A673 (cell line): Measurements from ENCODE around the gene ASH1L. TPM values are rescaled to one million over a fixed set of nuclear protein-coding genes. Genes with fewer than 3 reads are reported as not detected.

Experiments used
- BruUV-seq: library from RNA; stranded (reverse); fragments of 400-500 nt; replicated peaks from 2 replicates; lab custom pipeline; 2021; lab: Mats Ljungman, UMichigan
- CTCF ChIA-PET: fragments of 300-600 bp; sonication (Branson Sonifier 250); formaldehyde crosslinking; loops from one replicate; lab custom pipeline; 2022; ENCODE audit warnings: antibody characterized with exemption; lab: Charles Lee
- POLR2A ChIA-PET: fragments of 300-600 bp; sonication (Branson Sonifier 250); formaldehyde crosslinking; loops from one replicate; lab custom pipeline; 2022; ENCODE audit warnings: antibody characterized with exemption; ENCODE audit not compliant: low non-redundant PET; lab: Charles Lee
- DNase-seq: peaks from one replicate; pipeline ENCODE4 v3.0.0-alpha.2; 2015; ENCODE audit warnings: low spot score
- H3K27ac ChIP-seq: fragments of 200-600 bp; sonication (generic); 2 replicates; pipeline ENCODE4 v1.5.1; 2016; ENCODE audit warnings: mixed run types, low read depth, mild to moderate bottlenecking, mixed read lengths, antibody characterized with exemption, low read length; ENCODE audit not compliant: poor library complexity, severe bottlenecking
- H3K27me3 ChIP-seq: fragments of 200-600 bp; sonication (generic); replicated peaks from 2 replicates; pipeline ENCODE4 v1.6.1; 2017; ENCODE audit warnings: mixed run types, low read depth, mild to moderate bottlenecking, mixed read lengths, antibody characterized with exemption, low read length; ENCODE audit not compliant: insufficient read depth, poor library complexity
- H3K36me3 ChIP-seq: fragments of 200-600 bp; sonication (generic); 2 replicates; pipeline ENCODE4 v1.6.1; 2016; ENCODE audit warnings: mixed run types, mild to moderate bottlenecking, mixed read lengths, antibody characterized with exemption, low read length; ENCODE audit not compliant: insufficient read depth, poor library complexity, severe bottlenecking
- H3K4me1 ChIP-seq: fragments of 200-600 bp; sonication (generic); 2 replicates; pipeline ENCODE4 v1.6.1; 2017; ENCODE audit warnings: mixed run types, mild to moderate bottlenecking, mixed read lengths, antibody characterized with exemption, low read length; ENCODE audit not compliant: insufficient read depth, poor library complexity, severe bottlenecking
- H3K4me3 ChIP-seq: fragments of 200-600 bp; sonication (generic); 2 replicates; pipeline ENCODE4 v1.5.1; 2016; ENCODE audit warnings: low read depth, mixed run types, mild to moderate bottlenecking, mixed read lengths, low read length; ENCODE audit not compliant: poor library complexity, severe bottlenecking
- H3K9me3 ChIP-seq: fragments of 200-600 bp; sonication (generic); 2 replicates; pipeline ENCODE4 v1.6.1; 2016; ENCODE audit warnings: mixed run types, low read depth, mild to moderate bottlenecking, mixed read lengths, antibody characterized with exemption, low read length; ENCODE audit not compliant: poor library complexity, severe bottlenecking
- CTCF ChIP-seq: fragments of 300-800, 200-600 bp; sonication (generic); conservative IDR thresholded peaks from 2 replicates; pipeline ENCODE4 v1.5.1; 2017; ENCODE audit warnings: low read depth, mild to moderate bottlenecking, antibody characterized with exemption, low read length, moderate library complexity, mixed read lengths
- EZH2 ChIP-seq: fragments of 200-600 bp; sonication (generic); IDR thresholded peaks from 2 replicates; pipeline ENCODE4 v1.6.1; 2017; ENCODE audit warnings: borderline replicate concordance, low read depth, mild to moderate bottlenecking, mixed read lengths, antibody characterized with exemption, low read length; ENCODE audit not compliant: poor library complexity, severe bottlenecking
- intact Hi-C: fragments of 100-400 bp; cut with micrococcal nuclease; formaldehyde crosslinking; loops from one replicate; pipeline ENCODE4 v1.10.0; 2022; ENCODE audit not compliant: unreplicated experiment
- total RNA-seq: library from RNA; stranded (reverse); gene quantifications from 2 replicates; pipeline ENCODE4 v1.2.3, GENCODE V29; 2021

ASH1L gene
- total RNA-seq, 1 experiment from 2014 or later = 49.6 TPM

DNA sequence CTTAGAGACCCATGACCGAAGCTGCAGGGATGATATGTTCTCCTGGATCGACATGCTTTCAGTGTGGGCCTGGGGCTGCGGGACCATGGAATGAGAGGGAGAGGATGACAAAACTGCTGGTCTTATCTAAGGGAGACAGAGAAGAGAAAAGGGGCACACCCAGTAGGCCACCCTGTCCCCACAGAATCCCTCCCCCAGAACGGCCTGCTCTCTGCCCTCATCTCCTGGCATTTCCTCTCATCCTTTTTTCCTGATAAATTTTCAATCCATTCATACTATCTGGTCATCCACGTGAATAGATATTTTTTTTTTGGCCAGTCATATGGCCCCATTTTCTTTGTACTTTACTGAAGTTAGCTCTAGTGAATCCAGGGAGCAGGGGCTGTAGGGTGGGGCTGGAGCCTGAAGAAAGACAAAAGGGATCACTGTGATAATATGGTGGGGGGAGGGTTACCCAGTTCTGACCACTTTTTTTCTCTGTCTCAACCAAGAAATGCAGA is 261.2 kb downstream of the ASH1L start, which contains the start of gene PKLR:
Gene PKLR (minus strand): TSS at position 97 of the 500 bp plus-strand sequence. CDS start 43 bp downstream, at position 54.
- no TSS peak for BruUV-seq
- Histone ChIP-seq H3K4me1 (peaks cover 9% of the 10 kb centered on the region), H3K9me3 (no peaks in the 10 kb centered on the region), H3K27me3 (no peaks in the 10 kb centered on the region), H3K4me3 (no peak within 1 kb of the TSS), H3K27ac (no peak within 1 kb of the TSS), H3K36me3 (no peaks in the 10 kb centered on the region)
- TF ChIP-seq CTCF (no peak), EZH2 (no peak)
- CTCF ChIA-PET = no interaction called here
- intact Hi-C loops = no loop called here
- POLR2A ChIA-PET = no interaction called here
- no peak for DNase-seq

GRCh38 chr1:155300553-155301329 is 261.9 kb downstream of the ASH1L start:
- CTCF ChIA-PET = no interaction called here
- Histone ChIP-seq H3K9me3 (no peaks in the 10 kb centered on the region), H3K4me1 (peaks cover 9% of the 10 kb centered on the region), H3K27me3 (peaks cover 4% of the 10 kb centered on the region), H3K4me3 (no peak overlapping the region), H3K27ac (no peak overlapping the region), H3K36me3 (no peaks in the 10 kb centered on the region)
- intact Hi-C loops = no loop called here
- POLR2A ChIA-PET = no interaction called here
- BruUV-seq = no TSS peak
- DNase-seq = no peak
- no peak for TF ChIP-seq EZH2
- TF ChIP-seq CTCF = no peak

- Histone ChIP-seq H3K4me1 (peaks cover 3% of the 10 kb centered on the region), H3K4me3 (no peak overlapping the region), H3K36me3 (no peaks in the 10 kb centered on the region), H3K27ac (no peak overlapping the region), H3K27me3 (peaks cover 11% of the 10 kb centered on the region), H3K9me3 (no peaks in the 10 kb centered on the region)
- CTCF ChIA-PET = no interaction called here
- no peak for DNase-seq
- POLR2A ChIA-PET = no interaction called here
- TF ChIP-seq EZH2 (no peak), CTCF (no peak)
- intact Hi-C loops = no loop called here
- no TSS peak for BruUV-seq
Measured at GRCh38 chr1:155300024-155300423, 262.6 kb downstream of the ASH1L start.
